Activated CD8-positive, alpha-beta T cell treated with anti-CD3 and anti-CD28 coated beads for 36 hours (primary cell): ENCODE results near the gene TCF7L2. TPM values are rescaled to one million over a fixed set of nuclear protein-coding genes. Genes with fewer than 3 reads are reported as not detected.

Source experiments
- ATAC-seq: fragments of 200-7000 bp; cut with Tn5 transposase; one replicate; pipeline ENCODE4 v1.10.0; 2021; ENCODE audit warnings: mild to moderate bottlenecking, moderate library complexity
- CTCF ChIA-PET: fragments of 350-600 bp; sonication (Branson Sonifier 250); formaldehyde crosslinking; loops from one replicate; lab custom pipeline; 2021; ENCODE audit warnings: antibody characterized with exemption; lab: Charles Lee
- POLR2A ChIA-PET: fragments of 350-600 bp; sonication (Branson Sonifier 250); formaldehyde crosslinking; loops from one replicate; lab custom pipeline; 2021; ENCODE audit warnings: antibody characterized with exemption; lab: Charles Lee
- DNase-seq: peaks from one replicate; pipeline ENCODE4 v3.0.0-alpha.2; 2020
- H3K27ac Mint-ChIP-seq: one replicate; pipeline ENCODE4 v1.8.0; 2021; ENCODE audit warnings: mild to moderate bottlenecking, mixed read lengths
- H3K27me3 Mint-ChIP-seq: one replicate; pipeline ENCODE4 v1.8.0; 2021; ENCODE audit warnings: mixed read lengths
- H3K36me3 Mint-ChIP-seq: one replicate; pipeline ENCODE4 v1.8.0; 2021; ENCODE audit warnings: low read depth, mixed read lengths
- H3K4me1 Mint-ChIP-seq: one replicate; pipeline ENCODE4 v1.8.0; 2021; ENCODE audit warnings: low read depth, mixed read lengths
- H3K4me3 Mint-ChIP-seq: one replicate; pipeline ENCODE4 v1.8.0; 2021; ENCODE audit warnings: mild to moderate bottlenecking, moderate library complexity, mixed read lengths
- H3K9me3 Mint-ChIP-seq: one replicate; pipeline ENCODE4 v1.8.0; 2021; ENCODE audit warnings: mixed read lengths
- CTCF ChIP-seq: fragments of 200-600 bp; IDR thresholded peaks from one replicate; pipeline ENCODE4 v1.8.0; 2022; ENCODE audit warnings: antibody characterized with exemption, mild to moderate bottlenecking
- intact Hi-C: fragments of 100-400 bp; cut with micrococcal nuclease; formaldehyde crosslinking; loops from one replicate; pipeline ENCODE4 v1.10.0; 2022
- total RNA-seq, 2 experiments: library from RNA; stranded (reverse); gene quantifications; one replicate each; pipeline ENCODE4 v1.2.3, GENCODE V29; 2021

The TCF7L2 gene
- total RNA-seq, 2 experiments from 2014 or later, result 1.5 to 1.6 TPM

GRCh38 chr10:112964482-112964881 lies 14.4 kb downstream of the TCF7L2 start:
- Mint-ChIP-seq H3K9me3 (no peaks in the 10 kb centered on the region), H3K27ac (no peak overlapping the region), H3K36me3 (peaks cover 2% of the 10 kb centered on the region), H3K4me1 (peaks cover 8% of the 10 kb centered on the region), H3K27me3 (peaks cover 20% of the 10 kb centered on the region), H3K4me3 (no peak overlapping the region)
- ChIA-PET CTCF (no interaction called here), POLR2A (no interaction called here)
- intact Hi-C loops, result no loop called here
- no peak for DNase-seq
- no peak for TF ChIP-seq CTCF
- ATAC-seq, result no peak

- ATAC-seq (no peak), DNase-seq (no peak)
- Mint-ChIP-seq H3K9me3 (no peaks in the 10 kb centered on the region), H3K4me1 (peaks cover 5% of the 10 kb centered on the region), H3K36me3 (peaks cover 2% of the 10 kb centered on the region), H3K27ac (no peak overlapping the region), H3K27me3 (peaks cover 18% of the 10 kb centered on the region), H3K4me3 (no peak overlapping the region)
- intact Hi-C loops, result no loop called here
- no peak for TF ChIP-seq CTCF
- ChIA-PET CTCF (no interaction called here), POLR2A (no interaction called here)
Measured at GRCh38 chr10:112966194-112966855, 16.3 kb downstream of the TCF7L2 start.

- peaks cover 16% of the 10 kb centered on the region for H3K27me3 Mint-ChIP-seq
Measured at GRCh38 chr10:112967200-112967599, 17.2 kb downstream of the TCF7L2 start.

GRCh38 chr10:112969131-112969530 lies 19.1 kb downstream of the TCF7L2 start:
- TF ChIP-seq CTCF, result no peak
- intact Hi-C loops, result no loop called here
- ChIA-PET POLR2A (no interaction called here), CTCF (no interaction called here)
- H3K36me3 Mint-ChIP-seq, result peaks cover 2% of the 10 kb centered on the region
- no peak overlapping the region for H3K4me3 Mint-ChIP-seq
- H3K27ac Mint-ChIP-seq, result no peak overlapping the region
- ATAC-seq (no peak), DNase-seq (no peak)
- H3K27me3 Mint-ChIP-seq, result peaks cover 16% of the 10 kb centered on the region
- H3K4me1 Mint-ChIP-seq, result no peaks in the 10 kb centered on the region
- H3K9me3 Mint-ChIP-seq, result no peaks in the 10 kb centered on the region

More at GRCh38 chr10:112967200-112967599, 17.2 kb downstream of the TCF7L2 start:
- Mint-ChIP-seq H3K27ac (no peak overlapping the region), H3K4me3 (no peak overlapping the region), H3K4me1 (no peaks in the 10 kb centered on the region), H3K36me3 (peaks cover 2% of the 10 kb centered on the region), H3K9me3 (no peaks in the 10 kb centered on the region)
- ChIA-PET CTCF (no interaction called here), POLR2A (interaction anchor here (0.6 kb wide), 1 partner anchor 40 kb away, joined by 3 read pairs; no protein-coding TSS in a partner anchor)
- no peak for TF ChIP-seq CTCF
- DNase-seq, result no peak
- no peak for ATAC-seq
- intact Hi-C loops, result no loop called here

GRCh38 chr10:112969542-112969941 lies 19.5 kb downstream of the TCF7L2 start:
- TF ChIP-seq CTCF, result no peak
- Mint-ChIP-seq H3K36me3 (peaks cover 2% of the 10 kb centered on the region), H3K27ac (no peak overlapping the region), H3K27me3 (peaks cover 15% of the 10 kb centered on the region), H3K4me3 (no peak overlapping the region), H3K9me3 (no peaks in the 10 kb centered on the region), H3K4me1 (no peaks in the 10 kb centered on the region)
- ChIA-PET POLR2A (no interaction called here), CTCF (no interaction called here)
- ATAC-seq (no peak), DNase-seq (no peak)
- intact Hi-C loops, result no loop called here
